K562 (cell line): ENCODE measurements around the gene PAX5. TPM values are rescaled to one million over a fixed set of nuclear protein-coding genes. Genes with fewer than 3 reads are reported as not detected.

Source experiments
- ARID2 ChIP-seq: fragments of 450-650 bp; IDR thresholded peaks from 2 replicates; pipeline ENCODE4 v1.6.1; 2017; ENCODE audit warnings: antibody characterized with exemption, mild to moderate bottlenecking
- BCOR ChIP-seq: fragments of 450-650 bp; IDR thresholded peaks from 2 replicates; pipeline ENCODE4 v1.6.1; 2016
- CAMTA2 ChIP-seq: fragments of 250-450 bp; sonication (Bioruptor Pico); conservative IDR thresholded peaks from 2 replicates; pipeline ENCODE4 v1.5.1; 2022
- MTA2 ChIP-seq: fragments of 450-650 bp; IDR thresholded peaks from 2 replicates; pipeline ENCODE4 v1.6.1; 2016; ENCODE audit warnings: low read depth
- POLR3A ChIP-seq: IDR thresholded peaks from 2 replicates; pipeline ENCODE4 v1.6.1; 2011; ENCODE audit warnings: borderline replicate concordance, mild to moderate bottlenecking, moderate library complexity; ENCODE audit not compliant: insufficient read length, insufficient read depth; ENCODE audit errors: extremely low read depth
- RCOR1 ChIP-seq, 2 experiments: IDR thresholded peaks; 2 replicates each; pipeline ENCODE4 v1.6.1; 2012; ENCODE audit warnings: low read depth in 2 of 2, low read length in 2 of 2, borderline replicate concordance in 1 of 2, improper control_type of control experiment in 1 of 2
- TBP ChIP-seq: optimal IDR thresholded peaks from 2 replicates; pipeline ENCODE3; 2011; ENCODE audit warnings: low read depth, low read length, improper control_type of control experiment
- ZNF444 ChIP-seq: fragments of 250-450 bp; sonication (Bioruptor Pico); IDR thresholded peaks from 2 replicates; pipeline ENCODE4 v1.4.0; 2020; ENCODE audit warnings: mild to moderate bottlenecking, moderate library complexity
- ZNF766 ChIP-seq: fragments of 200-800 bp; sonication (Bioruptor generic); conservative IDR thresholded peaks from 2 replicates; pipeline ENCODE4 v1.6.1; 2016; ENCODE audit warnings: missing genetic modification characterization, missing compliant biosample characterization
- ZNF778 ChIP-seq: fragments of 450-650 bp; formaldehyde crosslinking; IDR thresholded peaks from 2 replicates; pipeline ENCODE4 v1.4.0; 2020; ENCODE audit warnings: mild to moderate bottlenecking, moderate library complexity
- polyA plus RNA-seq, 8 experiments: library from polyadenylated mRNA; depleted of rRNA in 4 of 8; stranded (reverse) in 5 of 8; unstranded in 3 of 8; fragments of >200 nt; fragmentation: Nextera tagmentation in 2 of 8; fragmentation: Illumina TruSeq in 1 of 8; extraction: Ambion mirVana in 2 of 8; extraction: Trizol in 1 of 8; gene quantifications; 2 replicates each; pipeline versions ENCODE4 v1.2.1 to v1.2.3, GENCODE V29; 2011 to 2014; ENCODE audit warnings: inconsistent platforms in 1 of 8, missing spikeins in 1 of 8
- total RNA-seq, 7 experiments: library from RNA; depleted of rRNA in 6 of 7; stranded (reverse); fragments of >200 nt in 6 of 7; fragmentation: Illumina TruSeq in 2 of 7; extraction: Trizol in 2 of 7; gene quantifications; 2 replicates each; pipeline versions ENCODE4 v1.2.1 to v1.2.3, GENCODE V29; 2011 to 2021; ENCODE audit warnings: low replicate concordance in 1 of 7
- TF ChIP-seq, protein P1 (sequence below): sonication (generic); formaldehyde crosslinking; IDR thresholded peaks from 2 replicates; pipeline ENCODE4 v1.4.0; 2020; ENCODE audit warnings: mild to moderate bottlenecking, missing genetic modification reagents
- TF ChIP-seq, protein P2 (sequence below): sonication (generic); formaldehyde crosslinking; IDR thresholded peaks from 2 replicates; pipeline ENCODE4 v1.8.0; 2022; ENCODE audit warnings: missing genetic modification reagents, mild to moderate bottlenecking, borderline replicate concordance
- TF ChIP-seq, protein P3 (sequence below): sonication (generic); IDR thresholded peaks from 2 replicates; pipeline ENCODE4 v1.6.1; 2016
- TF ChIP-seq, protein P4 (sequence below): sonication (generic); formaldehyde crosslinking; IDR thresholded peaks from 2 replicates; pipeline ENCODE4 v1.8.0; 2023; ENCODE audit warnings: mild to moderate bottlenecking, missing genetic modification reagents

The PAX5 gene
- total and polyA plus RNA-seq, 9 of the 15 experiments (the other 6 are each of a cell fraction or from before 2014, with no cell fraction given), result 0.03 to 0.09 TPM; not detected in 7

DNA sequence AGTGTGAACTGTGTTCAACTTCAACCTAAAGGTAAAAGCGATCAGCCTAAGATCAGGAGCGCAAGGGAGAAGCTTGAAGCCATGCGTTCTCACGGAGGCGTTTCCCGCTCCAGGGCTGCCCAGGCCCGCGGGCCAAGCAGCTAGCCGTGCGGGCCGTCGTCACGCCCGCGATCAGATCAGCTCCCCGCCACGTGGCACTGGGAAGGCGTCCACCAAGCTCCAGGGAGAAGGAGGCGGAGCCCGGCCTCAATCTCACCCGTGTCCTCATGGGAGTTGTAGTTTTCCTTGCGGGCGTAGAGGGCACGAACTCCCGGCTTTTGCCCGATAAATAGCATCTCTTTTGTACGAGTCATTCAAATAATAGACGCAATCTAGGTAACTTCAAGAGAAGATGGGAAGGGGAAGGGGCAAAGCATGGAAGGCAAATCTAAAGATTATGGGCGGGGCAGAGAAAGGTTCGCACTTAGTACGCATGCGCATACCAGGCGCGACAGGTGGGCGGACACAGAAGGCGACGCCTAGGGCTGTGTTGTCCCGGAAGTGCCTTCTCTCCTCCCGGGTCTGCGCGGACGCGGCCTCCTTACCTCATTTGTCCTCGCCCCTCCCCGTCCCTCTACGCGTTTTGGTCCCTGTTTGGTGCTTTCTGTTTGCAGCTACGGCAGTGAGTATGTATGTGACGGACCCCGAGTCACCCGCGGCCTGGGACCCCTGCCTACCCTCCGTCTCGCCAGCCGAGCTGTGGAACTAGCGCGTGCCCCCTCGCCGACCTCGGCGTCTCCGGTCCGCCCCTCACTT is 45.5 kb upstream of the PAX5 start (continued):
- TF ChIP-seq, protein P1, sequence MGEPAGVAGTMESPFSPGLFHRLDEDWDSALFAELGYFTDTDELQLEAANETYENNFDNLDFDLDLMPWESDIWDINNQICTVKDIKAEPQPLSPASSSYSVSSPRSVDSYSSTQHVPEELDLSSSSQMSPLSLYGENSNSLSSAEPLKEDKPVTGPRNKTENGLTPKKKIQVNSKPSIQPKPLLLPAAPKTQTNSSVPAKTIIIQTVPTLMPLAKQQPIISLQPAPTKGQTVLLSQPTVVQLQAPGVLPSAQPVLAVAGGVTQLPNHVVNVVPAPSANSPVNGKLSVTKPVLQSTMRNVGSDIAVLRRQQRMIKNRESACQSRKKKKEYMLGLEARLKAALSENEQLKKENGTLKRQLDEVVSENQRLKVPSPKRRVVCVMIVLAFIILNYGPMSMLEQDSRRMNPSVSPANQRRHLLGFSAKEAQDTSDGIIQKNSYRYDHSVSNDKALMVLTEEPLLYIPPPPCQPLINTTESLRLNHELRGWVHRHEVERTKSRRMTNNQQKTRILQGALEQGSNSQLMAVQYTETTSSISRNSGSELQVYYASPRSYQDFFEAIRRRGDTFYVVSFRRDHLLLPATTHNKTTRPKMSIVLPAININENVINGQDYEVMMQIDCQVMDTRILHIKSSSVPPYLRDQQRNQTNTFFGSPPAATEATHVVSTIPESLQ (CRISPR knock-in tag), result peak; percentile 85; the same call in 1 of the 2 replicates
- TF ChIP-seq MTA2 (no peak), BCOR (no peak), TBP (peak; percentile 56), ARID2 (no peak), RCOR1 (IDR thresholded peaks at IDR 0.05; ENCODE audit: borderline replicate concordance in 1 of 2, low read depth in 2 of 2, low read length in 2 of 2) (0 out of 4 replicates have a peak, but pooled peaks of 1 of the 2 experiments have one; percentile 11), ZNF444 (no peak), CAMTA2 (CRISPR knock-in tag) (no peak), ZNF778 (CRISPR knock-in tag) (no peak), POLR3A (no peak), ZNF766 (CRISPR knock-in tag) (no peak)
- TF ChIP-seq, protein P2, sequence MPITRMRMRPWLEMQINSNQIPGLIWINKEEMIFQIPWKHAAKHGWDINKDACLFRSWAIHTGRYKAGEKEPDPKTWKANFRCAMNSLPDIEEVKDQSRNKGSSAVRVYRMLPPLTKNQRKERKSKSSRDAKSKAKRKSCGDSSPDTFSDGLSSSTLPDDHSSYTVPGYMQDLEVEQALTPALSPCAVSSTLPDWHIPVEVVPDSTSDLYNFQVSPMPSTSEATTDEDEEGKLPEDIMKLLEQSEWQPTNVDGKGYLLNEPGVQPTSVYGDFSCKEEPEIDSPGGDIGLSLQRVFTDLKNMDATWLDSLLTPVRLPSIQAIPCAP, result no peak; the same call in 1 of the 2 replicates
- TF ChIP-seq, protein P3, sequence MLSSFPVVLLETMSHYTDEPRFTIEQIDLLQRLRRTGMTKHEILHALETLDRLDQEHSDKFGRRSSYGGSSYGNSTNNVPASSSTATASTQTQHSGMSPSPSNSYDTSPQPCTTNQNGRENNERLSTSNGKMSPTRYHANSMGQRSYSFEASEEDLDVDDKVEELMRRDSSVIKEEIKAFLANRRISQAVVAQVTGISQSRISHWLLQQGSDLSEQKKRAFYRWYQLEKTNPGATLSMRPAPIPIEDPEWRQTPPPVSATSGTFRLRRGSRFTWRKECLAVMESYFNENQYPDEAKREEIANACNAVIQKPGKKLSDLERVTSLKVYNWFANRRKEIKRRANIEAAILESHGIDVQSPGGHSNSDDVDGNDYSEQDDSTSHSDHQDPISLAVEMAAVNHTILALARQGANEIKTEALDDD, result no peak
- TF ChIP-seq, protein P4, sequence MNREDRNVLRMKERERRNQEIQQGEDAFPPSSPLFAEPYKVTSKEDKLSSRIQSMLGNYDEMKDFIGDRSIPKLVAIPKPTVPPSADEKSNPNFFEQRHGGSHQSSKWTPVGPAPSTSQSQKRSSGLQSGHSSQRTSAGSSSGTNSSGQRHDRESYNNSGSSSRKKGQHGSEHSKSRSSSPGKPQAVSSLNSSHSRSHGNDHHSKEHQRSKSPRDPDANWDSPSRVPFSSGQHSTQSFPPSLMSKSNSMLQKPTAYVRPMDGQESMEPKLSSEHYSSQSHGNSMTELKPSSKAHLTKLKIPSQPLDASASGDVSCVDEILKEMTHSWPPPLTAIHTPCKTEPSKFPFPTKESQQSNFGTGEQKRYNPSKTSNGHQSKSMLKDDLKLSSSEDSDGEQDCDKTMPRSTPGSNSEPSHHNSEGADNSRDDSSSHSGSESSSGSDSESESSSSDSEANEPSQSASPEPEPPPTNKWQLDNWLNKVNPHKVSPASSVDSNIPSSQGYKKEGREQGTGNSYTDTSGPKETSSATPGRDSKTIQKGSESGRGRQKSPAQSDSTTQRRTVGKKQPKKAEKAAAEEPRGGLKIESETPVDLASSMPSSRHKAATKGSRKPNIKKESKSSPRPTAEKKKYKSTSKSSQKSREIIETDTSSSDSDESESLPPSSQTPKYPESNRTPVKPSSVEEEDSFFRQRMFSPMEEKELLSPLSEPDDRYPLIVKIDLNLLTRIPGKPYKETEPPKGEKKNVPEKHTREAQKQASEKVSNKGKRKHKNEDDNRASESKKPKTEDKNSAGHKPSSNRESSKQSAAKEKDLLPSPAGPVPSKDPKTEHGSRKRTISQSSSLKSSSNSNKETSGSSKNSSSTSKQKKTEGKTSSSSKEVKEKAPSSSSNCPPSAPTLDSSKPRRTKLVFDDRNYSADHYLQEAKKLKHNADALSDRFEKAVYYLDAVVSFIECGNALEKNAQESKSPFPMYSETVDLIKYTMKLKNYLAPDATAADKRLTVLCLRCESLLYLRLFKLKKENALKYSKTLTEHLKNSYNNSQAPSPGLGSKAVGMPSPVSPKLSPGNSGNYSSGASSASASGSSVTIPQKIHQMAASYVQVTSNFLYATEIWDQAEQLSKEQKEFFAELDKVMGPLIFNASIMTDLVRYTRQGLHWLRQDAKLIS, result peak; percentile 91; the same call in 1 of the 2 replicates
